RWPE1 (cell line): ENCODE results near the gene ZNF544.
A peak's percentile ranks its signal among the peaks of the same experiment; 100 is the strongest.

Experiments used
- CTCF ChIA-PET: fragments of 350-600 bp; sonication (Branson Sonifier 250); formaldehyde crosslinking; extraction: SDS; loops from one replicate; lab custom pipeline; 2021; lab: Yijun Ruan, JAX
- POLR2A ChIA-PET: fragments of 400-600 bp; formaldehyde crosslinking; extraction: SDS; loops from one replicate; lab custom pipeline; 2020; ENCODE audit warnings: antibody characterized with exemption; ENCODE audit not compliant: low non-redundant PET; lab: Yijun Ruan, JAX
- DNase-seq: peaks from one replicate; pipeline ENCODE4 v3.0.0; 2012; ENCODE audit warnings: low spot score
- H3K27ac ChIP-seq: fragments of 450-650 bp; 2 replicates; pipeline ENCODE4 v1.5.1; 2017
- TF ChIP-seq, protein P1 (sequence below): fragments of 450-650 bp; conservative IDR thresholded peaks from 2 replicates; pipeline ENCODE4 v1.5.1; 2017; ENCODE audit warnings: low read depth, mild to moderate bottlenecking

Gene ZNF544

GRCh38 chr19:58217069-58217481 is 11.6 kb upstream of the ZNF544 start:
- no peak overlapping the region for H3K27ac ChIP-seq
- ChIA-PET POLR2A (no interaction called here), CTCF (interaction anchor here (0.7 kb wide), 1 partner anchor 215 kb away, joined by 4 read pairs; the partner anchor contains the start of gene ZNF606)
- DNase-seq, result no peak
- TF ChIP-seq, protein P1, sequence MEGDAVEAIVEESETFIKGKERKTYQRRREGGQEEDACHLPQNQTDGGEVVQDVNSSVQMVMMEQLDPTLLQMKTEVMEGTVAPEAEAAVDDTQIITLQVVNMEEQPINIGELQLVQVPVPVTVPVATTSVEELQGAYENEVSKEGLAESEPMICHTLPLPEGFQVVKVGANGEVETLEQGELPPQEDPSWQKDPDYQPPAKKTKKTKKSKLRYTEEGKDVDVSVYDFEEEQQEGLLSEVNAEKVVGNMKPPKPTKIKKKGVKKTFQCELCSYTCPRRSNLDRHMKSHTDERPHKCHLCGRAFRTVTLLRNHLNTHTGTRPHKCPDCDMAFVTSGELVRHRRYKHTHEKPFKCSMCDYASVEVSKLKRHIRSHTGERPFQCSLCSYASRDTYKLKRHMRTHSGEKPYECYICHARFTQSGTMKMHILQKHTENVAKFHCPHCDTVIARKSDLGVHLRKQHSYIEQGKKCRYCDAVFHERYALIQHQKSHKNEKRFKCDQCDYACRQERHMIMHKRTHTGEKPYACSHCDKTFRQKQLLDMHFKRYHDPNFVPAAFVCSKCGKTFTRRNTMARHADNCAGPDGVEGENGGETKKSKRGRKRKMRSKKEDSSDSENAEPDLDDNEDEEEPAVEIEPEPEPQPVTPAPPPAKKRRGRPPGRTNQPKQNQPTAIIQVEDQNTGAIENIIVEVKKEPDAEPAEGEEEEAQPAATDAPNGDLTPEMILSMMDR, result no peak

DNA sequence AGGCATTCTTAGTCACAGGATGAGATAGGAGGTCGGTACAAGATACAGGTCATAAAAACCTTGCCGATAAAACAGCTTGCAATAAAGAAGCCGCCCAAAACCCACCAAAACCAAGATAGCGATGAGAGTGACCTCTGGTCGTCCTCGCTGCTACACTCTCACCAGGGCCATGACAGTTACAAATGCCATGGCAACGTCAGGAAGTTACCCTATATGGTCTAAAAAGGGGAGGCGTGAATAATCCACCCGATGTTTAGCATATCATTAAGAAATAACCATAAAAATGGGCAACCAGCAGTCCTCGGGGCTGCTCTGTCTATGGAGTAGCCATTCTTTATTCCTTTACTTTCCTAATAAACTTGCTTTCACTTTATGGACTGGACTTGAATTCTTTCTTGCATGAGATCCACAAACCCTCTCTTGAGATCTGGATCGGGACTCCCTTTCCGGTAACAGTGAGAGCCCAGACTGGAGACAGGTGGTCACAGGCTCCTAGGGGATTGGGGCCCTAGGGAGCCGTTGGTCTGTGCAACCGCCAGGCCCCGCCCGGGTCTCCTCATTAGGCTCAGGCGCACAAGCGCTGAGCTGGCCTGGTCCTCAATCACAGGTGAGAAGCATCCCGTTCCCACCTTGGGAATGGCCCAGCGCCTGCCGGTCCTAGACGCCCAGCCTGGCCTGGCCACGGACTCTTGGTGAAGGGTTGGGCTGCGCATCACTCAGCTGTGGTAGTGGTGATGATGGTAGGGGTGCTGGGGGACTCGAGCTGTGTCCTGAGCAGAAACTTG is 10.9 kb upstream of the ZNF544 start:
- DNase-seq, result no peak
- POLR2A ChIA-PET, result no interaction called here
- H3K27ac ChIP-seq, result no peak overlapping the region
- TF ChIP-seq, protein P1, result no peak
- CTCF ChIA-PET, result no interaction called here

GRCh38 chr19:58218899-58219298 is 9.8 kb upstream of the ZNF544 start:
- ChIA-PET POLR2A (no interaction called here), CTCF (no interaction called here)
- no peak for DNase-seq
- TF ChIP-seq, protein P1, result no peak
- no peak overlapping the region for H3K27ac ChIP-seq

DNA sequence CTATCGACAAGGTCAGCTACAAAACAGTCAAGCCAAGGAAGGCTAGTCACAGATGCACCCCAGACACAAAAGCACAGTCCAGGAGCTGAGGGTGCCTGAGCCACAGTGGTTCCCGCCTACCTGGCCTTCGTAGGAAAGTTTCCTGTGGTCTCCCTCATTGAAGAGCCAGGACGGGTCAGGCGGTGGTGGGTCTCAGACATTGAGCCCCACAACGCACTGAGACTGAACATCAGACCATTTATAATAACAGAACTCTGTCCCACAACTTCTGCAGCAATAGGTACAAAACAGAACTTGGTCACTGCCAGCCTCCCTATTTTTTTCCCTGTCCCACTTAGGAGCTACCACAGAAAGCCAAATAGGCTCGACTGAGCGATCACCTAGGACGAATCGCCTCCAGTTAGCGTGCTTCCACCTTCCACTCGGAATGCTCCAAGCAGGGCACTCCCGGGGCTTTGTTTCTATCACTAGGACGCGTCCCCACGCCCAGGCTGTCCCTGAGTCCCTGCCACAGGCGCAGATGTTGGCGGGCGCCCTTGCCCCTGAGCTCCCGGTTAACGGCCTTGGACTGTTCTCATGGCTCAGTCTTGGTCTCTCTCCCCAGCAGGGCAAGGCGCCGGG is 640 bp upstream of the ZNF544 start:
- POLR2A ChIA-PET, result interaction anchor here (0.6 to 1.7 kb wide), 2 partner anchors 45 to 164 kb away, joined by 5 to 11 read pairs; no protein-coding TSS in a partner anchor
- DNase-seq, result no peak
- peak overlapping the region; percentile 93 for H3K27ac ChIP-seq
- TF ChIP-seq, protein P1, result no peak
- CTCF ChIA-PET, result interaction anchor here (0.6 to 0.9 kb wide), 3 partner anchors 18 to 533 kb away, joined by 3 read pairs; no protein-coding TSS in a partner anchor

GRCh38 chr19:58229255-58229639 is 533 bp downstream of the ZNF544 start:
- peak overlapping the region; percentile 93 for H3K27ac ChIP-seq
- DNase-seq, result peak; percentile 57
- TF ChIP-seq, protein P1, result 0 out of 2 replicates have a peak, but pooled peaks have one; percentile 12
- CTCF ChIA-PET, result interaction anchor here (0.6 kb wide), 3 partner anchors 19 to 138 kb away, joined by 3 to 10 read pairs (median 4); no protein-coding TSS in a partner anchor
- POLR2A ChIA-PET, result interaction anchor here (0.5 to 1.7 kb wide), 2 partner anchors 46 to 47 kb away, joined by 6 to 11 read pairs; no protein-coding TSS in a partner anchor

- CTCF ChIA-PET, result no interaction called here
- POLR2A ChIA-PET, result no interaction called here
- no peak for DNase-seq
- no peak overlapping the region for H3K27ac ChIP-seq
- TF ChIP-seq, protein P1, result no peak
Observed at GRCh38 chr19:58237324-58237723, 8.6 kb downstream of the ZNF544 start.
